Colonic mucosa (tissue), 4 donors: Measurements from ENCODE around the gene DOCK11. TPM values are rescaled to one million over a fixed set of nuclear protein-coding genes. Genes with fewer than 3 reads are reported as not detected.

Experiments
- DNase-seq: peaks from one replicate; pipeline ENCODE4 v3.0.0-alpha.2; 2020
- H3K27ac ChIP-seq: fragments of 200-600 bp; one replicate; pipeline ENCODE4 v1.8.0; 2021
- H3K27me3 ChIP-seq: fragments of 200-600 bp; one replicate; pipeline ENCODE4 v1.8.0; 2021
- H3K36me3 ChIP-seq: fragments of 200-600 bp; one replicate; pipeline ENCODE4 v1.8.0; 2021
- H3K4me1 ChIP-seq: fragments of 200-600 bp; one replicate; pipeline ENCODE4 v1.8.0; 2021; ENCODE audit warnings: mild to moderate bottlenecking
- H3K4me3 ChIP-seq: fragments of 200-600 bp; one replicate; pipeline ENCODE4 v1.8.0; 2021
- H3K9ac ChIP-seq, 2 donors: one replicate each; pipeline ENCODE4 v1.7.0; 2013; ENCODE audit warnings: control low read depth in 2 of 2, low read depth in 2 of 2, low read length in 2 of 2
- H3K9me3 ChIP-seq: fragments of 200-600 bp; one replicate; pipeline ENCODE4 v1.8.0; 2021
- intact Hi-C: fragments of 100-400 bp; cut with DNase I; formaldehyde crosslinking; loops from one replicate; pipeline ENCODE4 v1.14.1; 2022
- total RNA-seq, 2 donors: library from RNA; stranded (reverse); fragmentation: NEBNext Ultra II Directional in 1 of 2; extraction: Animal tissue kit (Norgen Biotek cat#: 25700) in 1 of 2; gene quantifications; one replicate each; pipeline ENCODE4 v1.2.1, GENCODE V29; 2021
- TF ChIP-seq, protein P1 (sequence below): fragments of 200-600 bp; IDR thresholded peaks from one replicate; pipeline ENCODE4 v1.8.0; 2022; ENCODE audit warnings: antibody characterized with exemption, mild to moderate bottlenecking
- donor health status: healthy.
- donor health status: DM: no; HTN: no; CAD: no.
- donor health status: DM: no; HTN: no; CAD: no.

DOCK11 gene
- total RNA-seq, 2 donors from 2014 or later, result 3.3 to 8.7 TPM

GRCh38 chrX:118502161-118502789, 6.7 kb downstream of the DOCK11 start:
- H3K27ac ChIP-seq, result no peak overlapping the region
- peaks cover 4% of the 10 kb centered on the region for H3K27me3 ChIP-seq
- TF ChIP-seq, protein P1, sequence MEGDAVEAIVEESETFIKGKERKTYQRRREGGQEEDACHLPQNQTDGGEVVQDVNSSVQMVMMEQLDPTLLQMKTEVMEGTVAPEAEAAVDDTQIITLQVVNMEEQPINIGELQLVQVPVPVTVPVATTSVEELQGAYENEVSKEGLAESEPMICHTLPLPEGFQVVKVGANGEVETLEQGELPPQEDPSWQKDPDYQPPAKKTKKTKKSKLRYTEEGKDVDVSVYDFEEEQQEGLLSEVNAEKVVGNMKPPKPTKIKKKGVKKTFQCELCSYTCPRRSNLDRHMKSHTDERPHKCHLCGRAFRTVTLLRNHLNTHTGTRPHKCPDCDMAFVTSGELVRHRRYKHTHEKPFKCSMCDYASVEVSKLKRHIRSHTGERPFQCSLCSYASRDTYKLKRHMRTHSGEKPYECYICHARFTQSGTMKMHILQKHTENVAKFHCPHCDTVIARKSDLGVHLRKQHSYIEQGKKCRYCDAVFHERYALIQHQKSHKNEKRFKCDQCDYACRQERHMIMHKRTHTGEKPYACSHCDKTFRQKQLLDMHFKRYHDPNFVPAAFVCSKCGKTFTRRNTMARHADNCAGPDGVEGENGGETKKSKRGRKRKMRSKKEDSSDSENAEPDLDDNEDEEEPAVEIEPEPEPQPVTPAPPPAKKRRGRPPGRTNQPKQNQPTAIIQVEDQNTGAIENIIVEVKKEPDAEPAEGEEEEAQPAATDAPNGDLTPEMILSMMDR, result no peak
- intact Hi-C loops, result no loop called here
- H3K4me1 ChIP-seq, result no peaks in the 10 kb centered on the region
- no peak overlapping the region for H3K4me3 ChIP-seq
- H3K9me3 ChIP-seq, result no peaks in the 10 kb centered on the region
- no peaks in the 10 kb centered on the region for H3K36me3 ChIP-seq
- no peak for DNase-seq
- no peak overlapping the region for H3K9ac ChIP-seq

- intact Hi-C loops, result no loop called here
- H3K4me1 ChIP-seq, result no peaks in the 10 kb centered on the region
- no peak for DNase-seq
- no peak overlapping the region for H3K27ac ChIP-seq
- H3K36me3 ChIP-seq, result no peaks in the 10 kb centered on the region
- no peak overlapping the region for H3K9ac ChIP-seq
- TF ChIP-seq, protein P1, result no peak
- no peaks in the 10 kb centered on the region for H3K9me3 ChIP-seq
- no peak overlapping the region for H3K4me3 ChIP-seq
- peaks cover under 1% of the 10 kb centered on the region for H3K27me3 ChIP-seq
Measured at GRCh38 chrX:118503260-118504041, 7.8 kb downstream of the DOCK11 start.

- intact Hi-C loops, result no loop called here
- Histone ChIP-seq H3K9me3 (no peaks in the 10 kb centered on the region), H3K36me3 (no peaks in the 10 kb centered on the region), H3K4me1 (no peaks in the 10 kb centered on the region), H3K27ac (no peak overlapping the region), H3K4me3 (no peak overlapping the region), H3K9ac (no peak overlapping the region), H3K27me3 (no peaks in the 10 kb centered on the region)
- TF ChIP-seq, protein P1, result no peak
- no peak for DNase-seq
Measured at GRCh38 chrX:118504581-118504980, 9.0 kb downstream of the DOCK11 start.

DNA sequence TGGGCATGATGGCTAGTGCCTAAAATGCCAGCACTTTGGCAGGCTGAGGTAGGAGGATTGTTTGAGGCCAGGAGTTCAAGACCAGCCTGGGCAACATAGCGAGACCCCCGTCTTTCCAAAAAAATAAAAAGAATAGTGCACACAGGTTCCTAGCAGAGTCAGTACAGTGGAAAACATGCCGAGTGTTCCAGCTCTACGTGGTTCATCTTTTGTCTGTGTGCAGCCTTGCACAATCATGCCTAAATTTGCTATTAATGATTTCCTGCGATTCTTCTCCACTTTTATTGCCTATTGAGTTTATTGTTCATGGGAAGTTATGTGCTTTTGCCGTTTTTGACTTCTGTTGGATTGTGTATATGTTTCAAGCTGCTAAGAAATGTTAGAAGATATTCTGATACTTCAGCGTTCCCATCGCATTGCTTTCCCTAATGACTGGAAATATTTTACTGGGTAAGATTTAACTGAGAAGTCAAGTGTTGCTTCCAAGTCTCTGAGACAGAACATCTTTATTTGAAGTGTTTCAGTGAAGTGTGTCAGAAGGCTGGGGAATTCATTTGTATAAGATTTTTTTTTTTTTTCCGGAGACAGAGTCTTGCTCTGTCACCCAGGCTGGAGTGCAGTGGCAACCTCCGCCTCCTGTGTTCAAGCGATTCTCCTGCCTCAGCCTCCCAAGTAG, 11.3 kb downstream of the DOCK11 start:
- Histone ChIP-seq H3K27me3 (no peaks in the 10 kb centered on the region), H3K36me3 (no peaks in the 10 kb centered on the region), H3K9ac (no peak overlapping the region), H3K4me3 (no peak overlapping the region), H3K4me1 (no peaks in the 10 kb centered on the region), H3K9me3 (no peaks in the 10 kb centered on the region), H3K27ac (no peak overlapping the region)
- no peak for DNase-seq
- intact Hi-C loops, result no loop called here
- TF ChIP-seq, protein P1, result no peak

DNA sequence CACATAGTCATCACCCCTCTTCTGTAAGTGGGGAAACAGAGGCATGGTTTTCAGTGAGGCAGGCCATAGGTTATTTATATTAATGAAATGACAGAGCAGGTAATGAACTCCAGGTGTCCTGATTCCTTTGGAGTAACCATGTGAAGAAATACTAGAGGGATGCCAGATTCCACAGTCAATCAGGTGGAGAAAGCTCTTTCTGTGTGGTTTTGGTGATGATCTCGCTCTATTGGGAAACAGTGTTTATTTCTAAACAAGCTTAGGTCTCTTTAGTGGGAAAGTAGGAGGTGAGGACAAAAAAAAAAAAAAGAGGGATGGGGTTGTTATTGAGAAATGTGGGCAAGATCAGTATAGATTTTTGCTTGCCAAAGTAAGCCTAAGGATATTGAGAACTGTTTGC, 12.2 kb downstream of the DOCK11 start:
- no peak overlapping the region for H3K4me3 ChIP-seq
- DNase-seq, result no peak
- H3K9me3 ChIP-seq, result no peaks in the 10 kb centered on the region
- TF ChIP-seq, protein P1, result no peak
- H3K27ac ChIP-seq, result no peak overlapping the region
- H3K9ac ChIP-seq, result no peak overlapping the region
- H3K27me3 ChIP-seq, result no peaks in the 10 kb centered on the region
- no peaks in the 10 kb centered on the region for H3K36me3 ChIP-seq
- no peaks in the 10 kb centered on the region for H3K4me1 ChIP-seq
- intact Hi-C loops, result no loop called here
